NCI-H2029 (cell line): Measurements from ENCODE around the gene PRR30.
"Not testable (repeated sequence)": the region's sequence is repeated elsewhere in the genome, so short reads cannot be mapped to it uniquely, and the experiment has no call there.

ENCODE experiments used
- DNase-seq: peaks from one replicate; lab custom pipeline; 2025; lab: John Stamatoyannopoulos, UW

The PRR30 gene

DNA sequence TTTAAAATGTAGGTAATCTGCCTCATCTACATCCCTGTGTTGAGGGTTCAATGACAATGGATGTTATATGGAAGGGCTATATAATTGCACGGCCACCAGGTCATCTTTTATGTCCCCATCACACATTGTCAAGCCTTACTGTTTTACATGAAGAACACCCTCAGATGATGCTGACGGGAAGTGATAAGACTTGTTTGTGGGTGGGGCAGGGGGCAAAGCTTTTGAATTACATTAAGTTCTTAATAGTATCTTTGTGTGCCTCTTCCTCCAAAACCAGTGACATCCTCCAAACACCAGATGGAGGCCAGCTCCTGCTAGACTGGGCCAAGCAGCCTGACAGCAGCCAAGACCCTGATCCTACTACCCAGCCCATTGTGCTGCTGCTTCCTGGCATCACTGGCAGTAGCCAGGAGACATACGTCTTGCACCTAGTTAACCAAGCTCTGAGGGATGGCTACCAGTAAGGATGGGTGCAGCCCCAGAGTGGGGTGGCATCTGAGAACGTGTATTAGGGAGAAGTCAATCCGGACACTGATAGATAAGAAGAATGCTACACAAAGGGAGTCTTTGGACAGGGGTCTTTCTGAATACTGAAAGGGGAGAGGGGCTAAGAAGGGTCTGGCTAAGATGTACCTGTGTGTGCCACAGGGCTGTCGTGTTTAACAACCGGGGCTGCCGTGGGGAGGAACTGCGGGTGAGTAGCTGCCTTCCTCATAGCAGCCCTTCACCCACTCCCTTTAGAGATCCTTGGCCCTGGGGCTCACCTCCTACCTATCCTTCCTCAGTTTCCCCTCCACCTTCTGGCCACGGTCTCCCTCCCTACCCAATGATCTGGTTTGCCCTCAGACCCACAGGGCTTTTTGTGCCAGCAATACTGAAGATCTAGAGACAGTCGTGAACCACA lies 10.3 kb downstream of the PRR30 start:
- DNase-seq = no peak

DNA sequence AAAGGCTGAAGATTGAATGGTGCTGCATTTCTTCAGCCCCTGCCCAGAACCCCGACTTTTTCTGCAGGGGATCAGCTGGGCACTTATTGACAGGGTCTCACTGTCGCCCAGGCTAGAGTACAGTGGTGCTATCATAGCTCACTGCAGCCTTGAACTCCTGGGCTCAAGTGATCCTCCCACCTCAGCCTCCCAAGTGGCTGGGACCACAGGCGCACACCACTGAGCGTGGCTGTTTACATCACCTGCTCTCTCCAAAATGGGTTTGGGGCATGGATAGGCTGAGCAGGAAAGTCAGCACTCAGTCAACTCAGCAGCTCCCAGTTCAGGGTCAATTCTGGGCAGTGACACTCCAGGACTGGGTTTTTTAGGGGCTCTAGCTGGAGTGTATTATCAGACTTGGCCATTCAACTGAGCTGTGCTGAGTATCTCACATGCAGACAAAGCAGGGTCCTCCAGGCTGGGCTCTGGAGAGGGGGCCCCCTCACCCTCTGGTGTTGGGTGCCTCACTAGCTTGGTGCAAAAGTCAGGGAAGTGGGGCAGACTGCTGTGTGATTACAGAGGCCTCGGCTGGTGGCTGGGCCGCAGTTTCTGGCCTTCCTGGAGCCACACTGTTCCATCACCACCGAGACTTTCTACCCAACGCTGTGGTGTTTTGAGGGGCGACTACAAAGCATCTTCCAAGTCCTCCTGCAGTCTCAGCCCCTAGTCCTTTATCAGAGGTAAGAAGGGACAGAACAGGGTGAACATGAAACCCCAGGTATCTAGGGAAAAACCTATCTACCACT lies 11.1 kb downstream of the PRR30 start:
- no peak for DNase-seq

DNA sequence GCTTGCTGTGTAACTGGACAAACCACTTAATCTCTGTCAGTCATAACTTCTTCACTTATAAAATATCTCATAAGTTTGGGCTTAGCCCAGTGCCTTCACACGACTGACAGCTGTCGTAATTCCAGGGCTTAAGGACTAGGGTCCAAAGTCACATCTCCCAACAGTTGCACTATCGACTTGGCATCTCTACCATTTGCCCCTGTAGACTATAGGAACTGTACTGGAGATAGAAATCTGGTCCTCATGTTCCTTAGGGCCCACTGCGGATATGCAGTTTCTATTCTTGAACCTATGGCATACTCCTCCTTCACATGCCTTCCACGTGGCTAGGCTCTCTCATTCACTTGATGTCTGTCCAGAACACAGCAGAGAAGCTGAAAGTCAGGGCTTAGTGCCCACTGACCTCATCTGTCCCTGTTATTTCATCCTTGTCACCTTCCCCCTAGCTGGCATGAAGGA lies 12.9 kb downstream of the PRR30 start:
- DNase-seq = no peak

DNA sequence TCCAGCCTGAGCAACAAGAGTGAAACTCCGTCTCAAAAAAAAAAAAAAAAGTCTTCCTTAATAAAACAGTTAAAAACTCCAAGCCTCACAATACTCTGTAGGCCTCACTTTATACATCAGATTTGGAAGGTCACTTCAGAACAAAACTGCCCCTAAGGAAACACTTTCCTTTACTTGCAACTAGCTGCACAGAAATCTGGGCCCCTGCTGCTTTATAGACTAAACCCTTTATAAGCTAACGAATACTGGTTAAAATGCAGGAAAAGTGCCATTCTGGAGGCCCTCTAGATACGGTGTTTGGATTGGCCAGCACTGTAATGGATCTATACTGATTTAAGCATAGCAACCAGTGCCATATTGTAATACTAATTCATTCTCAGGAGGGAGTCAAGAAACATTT lies 14.1 kb downstream of the PRR30 start:
- DNase-seq = no peak

DNA sequence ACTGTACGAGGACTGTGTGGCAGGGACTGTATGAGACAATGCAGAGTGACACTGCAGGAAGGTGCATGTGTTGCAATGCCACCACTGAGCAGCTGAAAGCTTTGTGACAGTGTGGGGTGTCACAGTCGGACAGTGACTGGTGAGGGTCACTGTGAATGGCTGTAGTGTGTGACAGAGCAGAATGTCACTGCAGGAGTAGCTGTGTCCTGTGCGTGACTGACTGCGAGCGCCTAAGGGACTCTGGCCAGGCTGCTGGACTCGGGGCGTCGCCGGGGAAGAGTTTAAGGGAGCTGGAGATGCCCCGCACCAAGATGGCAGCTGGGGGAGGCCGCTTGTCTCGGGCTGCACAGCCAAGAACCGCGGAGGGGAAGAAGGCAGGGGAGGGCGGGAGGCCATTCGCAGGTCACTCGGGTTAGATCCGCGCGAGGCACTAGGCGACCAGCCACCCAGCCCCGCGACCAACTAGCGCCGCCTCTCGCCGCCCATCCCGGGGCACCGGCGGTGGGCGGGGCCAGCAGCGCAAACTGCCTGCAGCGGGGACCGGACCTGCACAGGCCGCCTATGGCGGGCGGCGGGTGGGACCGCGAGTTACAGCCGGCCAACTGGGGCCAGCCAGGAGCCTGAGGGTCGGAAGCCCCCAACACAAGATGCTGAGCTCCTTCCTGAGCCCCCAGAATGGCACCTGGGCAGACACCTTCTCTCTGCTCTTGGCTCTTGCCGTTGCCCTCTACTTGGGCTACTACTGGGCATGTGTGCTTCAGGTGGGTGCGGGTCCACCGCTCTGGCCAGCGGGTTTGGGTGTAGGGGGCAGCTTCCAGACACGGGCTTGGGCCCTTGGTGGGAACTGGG lies 15.7 kb downstream of the PRR30 start, which contains the start of gene ABHD1:
ABHD1 (plus strand) TSS at position 514 of the 849 bp plus-strand sequence; CDS start at position 648, 134 bp downstream.
- no peak for DNase-seq

DNA sequence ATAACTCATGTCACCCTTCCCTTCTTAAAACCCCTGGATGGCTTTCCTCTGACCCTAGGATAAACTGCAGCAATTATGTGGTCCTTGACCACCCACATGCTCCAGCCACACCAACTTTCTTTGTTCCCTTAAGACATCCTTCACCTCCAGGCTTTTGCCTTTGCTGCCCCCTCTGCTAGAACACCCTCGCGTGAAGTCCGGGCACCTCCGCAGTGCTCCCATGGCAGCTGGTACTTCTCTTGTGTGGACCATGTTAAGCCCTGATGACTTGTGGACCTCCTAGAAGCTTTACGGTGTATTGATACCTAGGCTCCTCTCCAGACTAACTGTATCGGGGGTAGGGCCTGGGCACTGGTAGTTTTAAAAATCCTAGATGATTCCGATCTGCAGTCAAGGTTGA lies 16.4 kb downstream of the PRR30 start:
- no peak for DNase-seq

DNA sequence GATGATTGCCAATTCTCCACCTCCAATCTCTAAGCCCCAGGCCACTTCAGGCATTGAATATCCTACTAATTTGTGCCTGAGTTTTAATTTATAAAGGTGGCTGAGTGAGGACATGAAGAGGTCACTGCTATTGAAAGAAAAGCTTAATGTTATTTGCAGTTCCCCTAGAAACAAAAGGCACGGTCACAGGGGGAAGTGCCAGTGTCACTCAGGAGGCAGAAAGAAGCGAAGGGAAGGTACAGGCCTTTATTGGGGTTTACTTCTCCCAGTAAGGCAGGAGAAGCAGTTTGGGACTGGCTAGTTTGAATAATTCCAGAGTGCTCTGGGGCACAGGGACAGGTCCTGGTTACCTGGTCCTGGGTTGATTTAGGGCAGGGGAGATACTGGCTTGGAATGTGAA lies 17.3 kb downstream of the PRR30 start:
- no peak for DNase-seq

DNA sequence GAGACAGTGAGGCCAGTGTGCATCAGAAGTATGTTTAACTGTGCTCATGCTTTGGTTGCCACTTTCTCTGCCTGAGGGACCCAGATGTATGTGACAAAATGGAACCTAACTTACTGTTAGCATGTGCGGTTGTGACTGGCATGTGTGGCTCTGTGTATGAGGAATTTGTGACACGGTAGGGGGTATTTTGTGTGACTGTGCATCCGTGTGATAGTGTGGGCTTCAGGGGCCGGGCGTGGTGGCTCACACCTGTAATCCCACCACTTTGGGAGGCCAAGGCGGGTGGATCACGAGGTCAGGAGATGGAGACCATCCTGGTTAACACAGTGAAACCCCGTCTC lies 19.9 kb downstream of the PRR30 start:
- not testable (repeated sequence) for DNase-seq

DNA sequence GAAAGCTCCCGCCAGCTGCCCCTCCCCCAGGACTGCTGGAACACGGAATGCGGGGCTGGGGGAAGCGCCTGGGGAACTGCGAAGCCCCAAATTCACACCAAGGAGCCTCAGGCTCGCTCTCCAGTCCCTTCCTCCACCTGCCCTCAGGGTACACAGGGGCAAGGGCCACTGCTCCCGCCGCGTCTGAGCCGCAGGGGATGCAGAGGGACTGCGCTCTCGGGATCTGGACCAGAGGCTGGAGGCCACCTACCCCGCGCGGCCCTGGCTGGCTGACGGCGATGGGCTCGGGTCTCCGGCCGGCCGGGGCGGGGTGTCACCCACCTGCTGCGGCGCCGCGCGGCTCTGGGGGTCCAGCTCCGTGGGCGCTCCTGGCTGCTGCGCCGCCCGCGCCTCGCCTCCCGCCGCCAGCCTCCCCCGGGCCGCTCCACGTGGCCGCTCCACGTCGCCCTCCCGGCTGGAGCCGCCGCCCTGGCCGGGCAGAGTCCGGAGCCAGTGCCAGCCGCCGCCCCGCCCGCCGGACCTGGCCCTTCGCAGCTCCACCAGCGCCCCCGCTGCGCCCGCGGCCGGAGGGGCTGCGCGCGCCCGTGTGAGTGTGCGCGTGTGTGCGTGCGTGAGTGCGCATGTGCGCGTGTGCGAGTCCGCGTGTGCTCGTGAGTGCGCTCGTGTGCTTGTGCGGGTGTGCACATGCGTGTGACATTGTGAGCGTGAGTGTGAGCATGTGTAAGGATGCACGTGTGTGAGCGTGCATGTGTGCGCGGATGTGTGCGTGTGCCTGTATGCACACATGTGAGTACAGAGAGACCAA lies 20.5 kb downstream of the PRR30 start, which contains the start of gene CGREF1:
CGREF1 (minus strand) TSS at position 604 of the 805 bp plus-strand sequence. CDS start 14,762 bp downstream, outside the sequence.
- no peak for DNase-seq

DNA sequence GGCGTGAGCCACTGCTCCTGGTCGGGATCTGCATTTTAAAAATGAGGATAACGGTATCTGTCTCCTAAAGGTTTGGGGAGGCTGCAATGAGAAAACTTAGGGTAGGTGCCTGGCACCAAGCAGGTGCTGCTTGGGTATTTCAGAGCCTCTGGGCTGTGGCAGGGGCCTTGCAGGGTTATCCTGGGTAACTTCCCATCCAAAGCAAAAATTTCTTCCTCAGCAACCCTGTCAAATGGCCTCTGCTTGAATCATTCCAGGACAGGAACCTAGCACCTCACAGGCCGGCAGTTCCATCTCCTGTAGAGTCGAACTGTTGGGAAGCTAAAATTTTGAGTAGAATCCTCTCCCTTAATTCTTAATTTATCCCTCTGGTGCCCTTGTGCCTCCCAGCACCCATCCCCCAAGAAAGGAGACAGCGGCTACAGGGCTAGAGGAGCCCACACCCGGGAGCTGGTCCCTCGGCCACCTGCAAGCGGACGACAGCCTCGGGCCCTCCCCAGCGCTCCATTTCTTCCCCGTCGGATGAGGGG lies 21.1 kb downstream of the PRR30 start:
- no peak for DNase-seq

DNA sequence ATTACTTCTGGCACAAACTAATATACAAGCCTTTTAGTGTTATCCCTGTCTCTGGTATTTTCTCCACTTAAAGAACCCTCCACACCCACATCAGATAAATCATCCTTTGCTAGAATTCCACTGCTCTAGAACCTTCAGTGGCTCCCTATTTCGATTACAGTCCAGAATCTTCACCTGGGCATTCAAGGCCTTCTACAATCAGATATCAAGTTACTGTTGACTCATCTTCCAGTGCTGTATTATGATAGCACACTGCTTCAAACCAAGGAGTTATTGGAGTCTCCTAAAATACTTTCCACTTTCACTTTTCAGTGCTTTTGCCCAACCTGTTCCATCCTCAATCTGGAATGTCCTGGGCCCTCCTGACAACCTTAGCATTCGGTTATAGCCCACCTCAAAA lies 23.7 kb downstream of the PRR30 start:
- DNase-seq = no peak

DNA sequence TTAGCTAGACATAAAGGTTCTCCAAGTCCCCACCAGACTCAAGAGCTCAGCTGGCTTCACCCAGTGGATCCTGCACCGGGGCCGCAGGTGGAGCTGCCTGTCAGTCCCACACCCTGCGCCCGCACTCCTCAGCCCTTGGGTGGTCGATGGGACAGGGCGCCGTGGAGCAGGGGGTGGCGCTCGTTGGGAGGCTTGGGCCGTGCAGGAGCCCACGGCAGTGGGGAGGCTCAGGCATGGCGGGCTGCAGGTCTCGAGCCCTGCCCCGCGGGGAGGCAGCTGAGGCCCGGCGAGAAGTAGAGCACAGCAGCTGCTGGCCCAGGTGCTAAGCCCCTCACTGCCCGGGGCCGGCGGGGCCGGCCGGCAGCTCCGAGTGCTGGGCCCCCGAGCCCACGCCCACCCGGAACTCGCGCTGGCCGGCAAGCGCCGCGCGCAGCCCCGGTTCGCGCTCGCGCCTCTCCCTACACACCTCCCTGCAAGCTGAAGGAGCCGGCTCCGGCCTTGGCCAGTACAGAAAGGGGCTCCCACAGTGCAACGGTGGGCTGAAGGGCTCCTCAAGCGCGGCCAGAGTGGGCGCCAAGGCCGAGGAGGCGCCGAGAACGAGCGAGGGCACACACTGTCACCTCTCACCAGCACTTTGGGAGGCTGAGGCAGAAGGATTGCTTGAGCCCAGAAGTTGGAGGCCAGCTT lies 27.7 kb downstream of the PRR30 start:
- DNase-seq = not testable (repeated sequence)

DNA sequence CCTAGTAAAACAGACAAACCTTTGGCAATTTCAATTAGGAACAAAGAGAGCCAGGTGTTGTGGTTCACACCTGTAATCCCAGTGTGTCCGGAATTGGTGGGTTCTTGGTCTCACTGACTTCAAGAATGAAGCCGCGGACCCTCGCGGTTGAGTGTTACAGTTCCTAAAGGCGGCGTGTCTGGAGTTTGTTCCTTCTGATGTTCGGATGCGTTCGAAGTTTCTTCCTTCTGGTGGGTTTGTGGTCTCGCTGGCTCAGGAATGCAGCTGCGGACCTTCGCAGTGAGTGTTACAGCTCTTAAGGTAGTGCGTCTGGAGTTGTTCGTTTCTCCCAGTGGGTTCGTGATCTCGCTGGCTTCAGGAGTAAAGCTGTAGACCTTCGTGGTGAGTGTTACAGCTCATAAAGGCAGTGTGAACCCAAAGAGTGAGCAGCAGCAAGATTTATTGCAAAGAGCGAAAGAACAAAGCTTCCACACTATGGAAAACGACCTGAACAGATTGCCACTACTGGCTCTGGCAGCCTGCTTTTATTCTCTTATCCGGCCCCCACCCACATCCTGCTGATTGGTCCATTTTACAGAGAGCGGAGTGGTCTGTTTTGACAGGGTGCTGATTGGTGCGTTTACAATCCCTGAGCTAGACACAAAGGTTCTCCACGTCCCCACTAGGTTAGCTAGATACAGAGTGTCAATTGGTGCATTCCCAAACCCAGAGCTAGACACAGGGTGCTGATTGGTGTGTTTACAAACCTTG lies 28.4 kb downstream of the PRR30 start:
- DNase-seq = not testable (repeated sequence)

DNA sequence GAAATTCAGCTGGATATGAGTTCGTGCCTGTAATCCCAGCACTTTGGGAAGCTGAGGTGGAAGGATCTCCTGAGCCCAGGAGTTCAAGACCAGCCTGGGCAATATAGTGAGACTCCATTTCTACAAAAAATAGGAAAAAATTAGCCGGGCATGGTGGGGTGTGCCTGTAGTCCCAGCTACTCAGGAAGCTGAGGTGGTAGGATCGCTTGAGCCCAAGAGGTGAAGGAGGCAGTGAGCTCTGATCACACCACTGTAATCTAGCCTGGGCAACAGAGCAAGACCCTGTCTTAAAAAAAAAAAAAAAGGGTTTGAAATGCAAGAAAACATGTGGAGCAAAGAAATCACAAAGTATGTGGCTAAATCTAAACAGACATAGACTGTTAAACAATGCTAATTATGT lies 30.1 kb downstream of the PRR30 start:
- DNase-seq = no peak

DNA sequence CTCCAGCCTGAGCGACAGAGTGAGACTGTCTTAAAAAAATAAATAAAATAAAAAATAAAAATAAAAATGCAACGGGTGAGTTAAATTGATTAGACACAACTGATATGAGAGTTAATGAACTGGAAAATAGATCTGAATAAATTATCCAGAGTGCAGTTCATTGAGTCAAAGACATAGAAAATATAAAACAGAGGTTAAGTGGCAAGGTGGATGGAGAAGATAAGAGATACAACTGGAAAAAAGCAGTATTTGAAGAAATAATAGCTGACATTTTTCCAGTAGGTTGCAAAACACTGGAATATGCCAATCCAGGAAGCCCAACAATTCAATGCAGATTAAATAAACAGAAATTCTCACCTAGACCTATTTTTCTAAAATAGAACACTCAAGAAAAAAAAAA lies 31.0 kb downstream of the PRR30 start:
- no peak for DNase-seq

DNA sequence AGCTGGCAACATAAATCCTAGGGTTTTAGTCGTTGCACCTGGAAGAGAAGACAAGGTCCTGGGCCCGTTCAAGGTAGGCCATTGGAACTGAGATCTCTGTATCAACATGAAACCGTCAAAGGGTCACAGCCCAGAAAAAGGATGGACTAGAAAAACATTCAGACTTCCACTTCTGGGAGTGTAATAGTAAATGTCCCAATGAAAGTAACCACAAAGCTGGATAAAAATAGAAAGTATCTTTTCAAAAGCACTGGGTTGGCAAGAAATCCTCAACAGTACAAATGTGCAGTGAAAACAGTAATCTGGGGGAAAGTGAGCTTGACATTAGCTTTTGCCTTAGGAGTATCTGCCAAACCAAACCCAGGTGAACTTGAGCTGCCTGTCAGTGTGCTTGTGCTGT lies 33.2 kb downstream of the PRR30 start:
- DNase-seq = no peak

DNA sequence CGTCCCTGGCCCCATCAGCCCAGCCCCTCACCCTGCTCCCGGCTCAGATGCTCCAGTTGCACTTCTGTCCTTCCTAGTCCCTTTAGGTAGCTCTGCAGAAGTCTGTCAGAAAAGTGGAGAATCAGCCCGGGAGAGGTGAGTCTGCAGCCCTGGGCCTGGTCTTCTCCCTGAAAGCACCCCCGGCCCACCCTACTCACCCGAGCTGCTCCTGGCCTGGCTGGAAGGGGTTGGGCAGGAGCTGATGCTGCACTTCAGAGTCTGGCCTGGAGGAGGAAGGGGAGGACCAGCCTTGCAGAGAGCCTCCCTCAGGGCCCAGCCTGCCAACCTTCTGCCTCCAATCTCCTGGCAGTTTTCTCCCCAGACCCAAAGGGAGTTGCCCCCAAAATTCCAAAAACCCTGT lies 36.9 kb downstream of the PRR30 start:
- no peak for DNase-seq

DNA sequence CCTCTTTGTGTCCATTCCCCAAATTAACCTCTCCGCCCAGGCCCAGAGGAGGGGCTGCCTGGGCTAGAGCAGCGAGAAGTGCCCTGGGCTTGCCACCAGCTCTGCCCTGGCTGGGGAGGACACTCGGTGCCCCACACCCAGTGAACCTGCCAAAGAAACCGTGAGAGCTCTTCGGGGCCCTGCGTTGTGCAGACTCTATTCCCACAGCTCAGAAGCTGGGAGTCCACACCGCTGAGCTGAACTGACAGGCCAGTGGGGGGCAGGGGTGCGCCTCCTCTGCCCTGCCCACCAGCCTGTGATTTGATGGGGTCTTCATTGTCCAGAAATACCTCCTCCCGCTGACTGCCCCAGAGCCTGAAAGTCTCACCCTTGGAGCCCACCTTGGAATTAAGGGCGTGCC lies 39.2 kb downstream of the PRR30 start:
- no peak for DNase-seq

DNA sequence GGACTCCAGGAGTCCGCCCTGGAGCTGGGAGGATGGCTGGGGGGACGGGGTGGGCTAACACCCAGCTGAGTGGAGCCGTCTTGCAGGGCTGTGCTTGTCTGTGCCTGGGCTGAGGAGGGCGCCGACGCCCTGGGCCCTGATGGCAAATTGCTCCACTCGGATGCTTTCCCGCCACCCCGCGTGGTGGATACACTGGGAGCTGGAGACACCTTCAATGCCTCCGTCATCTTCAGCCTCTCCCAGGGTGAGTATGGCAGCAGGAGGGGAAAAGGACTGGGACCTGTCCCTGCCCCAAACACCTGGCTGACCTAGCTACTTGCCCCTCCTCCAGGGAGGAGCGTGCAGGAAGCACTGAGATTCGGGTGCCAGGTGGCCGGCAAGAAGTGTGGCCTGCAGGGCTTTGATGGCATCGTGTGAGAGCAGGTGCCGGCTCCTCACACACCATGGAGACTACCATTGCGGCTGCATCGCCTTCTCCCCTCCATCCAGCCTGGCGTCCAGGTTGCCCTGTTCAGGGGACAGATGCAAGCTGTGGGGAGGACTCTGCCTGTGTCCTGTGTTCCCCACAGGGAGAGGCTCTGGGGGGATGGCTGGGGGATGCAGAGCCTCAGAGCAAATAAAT lies 39.8 kb downstream of the PRR30 start:
- no peak for DNase-seq
